GM18520 (cell line): ENCODE results near the gene RET.

Experiments used
- ATAC-seq: cut with Tn5 transposase; IDR thresholded peaks from one replicate; pipeline ENCODE4 v1.9.1; 2021; ENCODE audit not compliant: unreplicated experiment

RET gene

GRCh38 chr10:43044448-43044921 is 32.4 kb upstream of the RET start:
- no peak for ATAC-seq

GRCh38 chr10:43044961-43045621 is 31.8 kb upstream of the RET start:
- ATAC-seq = no peak

DNA sequence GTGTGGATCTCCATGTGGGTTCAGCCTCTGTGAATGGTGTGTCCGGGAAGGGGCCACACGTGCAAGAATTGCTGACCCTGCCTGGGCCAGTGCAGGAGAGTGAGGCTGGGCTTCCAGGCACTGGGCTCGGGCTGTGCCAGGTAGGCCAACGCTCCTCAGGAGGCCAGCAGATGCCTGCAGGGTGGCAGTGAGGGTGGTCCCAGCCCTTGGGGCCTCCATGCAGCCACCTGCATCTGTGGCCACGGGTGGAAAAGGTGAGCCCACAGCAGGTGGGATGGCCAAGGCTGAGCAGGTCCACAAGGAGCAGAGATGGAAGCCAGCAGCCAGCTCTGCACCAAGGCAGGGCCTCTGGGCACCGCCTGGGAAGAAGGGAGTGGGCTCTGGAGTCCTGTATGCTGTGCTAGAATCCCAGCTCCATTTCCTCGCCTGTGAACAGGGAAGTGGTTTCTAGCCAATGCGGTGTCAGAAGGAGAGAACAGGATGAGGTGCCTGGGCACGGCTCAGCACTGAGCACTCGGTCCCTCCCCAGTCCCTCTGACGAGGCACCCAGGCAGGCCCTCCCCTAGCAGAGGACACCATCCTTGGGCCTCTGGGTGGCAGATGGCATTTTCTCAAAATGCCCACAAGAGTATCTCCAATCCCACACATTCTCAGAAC is 31.1 kb upstream of the RET start:
- no peak for ATAC-seq

DNA sequence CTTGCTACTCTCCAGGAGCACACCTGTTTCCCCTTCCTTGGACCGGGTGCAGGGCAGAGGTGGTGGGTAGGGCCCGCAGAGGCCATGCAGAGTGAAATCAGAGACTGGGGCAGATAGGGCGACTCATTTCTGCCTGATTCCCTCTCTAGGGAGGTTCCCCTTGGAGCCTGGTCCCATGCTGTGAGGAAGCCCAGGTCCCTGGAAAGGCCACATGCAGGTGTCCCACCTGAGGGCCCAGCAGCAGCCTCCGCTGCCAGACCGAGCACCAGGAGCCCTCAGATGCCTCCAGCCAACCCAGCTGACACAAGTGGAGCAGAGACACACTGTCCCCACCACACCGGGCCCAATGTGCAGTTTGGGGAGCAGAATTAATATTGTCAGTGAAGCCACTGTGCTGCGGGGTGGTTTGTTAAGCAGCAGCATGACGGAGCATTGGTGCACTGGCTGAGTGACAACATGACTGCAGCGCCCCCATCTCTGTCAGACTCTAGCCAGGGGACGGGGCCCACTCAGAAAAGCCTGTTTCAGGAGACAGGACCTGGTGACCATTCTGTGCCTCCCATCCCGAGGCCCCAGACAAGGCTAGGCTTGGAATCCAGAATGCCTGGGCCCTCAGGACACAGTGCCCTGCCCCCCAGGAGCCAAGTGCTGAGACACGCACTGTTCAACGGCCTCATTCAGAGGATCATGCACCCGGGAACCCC is 30.4 kb upstream of the RET start:
- ATAC-seq = no peak

DNA sequence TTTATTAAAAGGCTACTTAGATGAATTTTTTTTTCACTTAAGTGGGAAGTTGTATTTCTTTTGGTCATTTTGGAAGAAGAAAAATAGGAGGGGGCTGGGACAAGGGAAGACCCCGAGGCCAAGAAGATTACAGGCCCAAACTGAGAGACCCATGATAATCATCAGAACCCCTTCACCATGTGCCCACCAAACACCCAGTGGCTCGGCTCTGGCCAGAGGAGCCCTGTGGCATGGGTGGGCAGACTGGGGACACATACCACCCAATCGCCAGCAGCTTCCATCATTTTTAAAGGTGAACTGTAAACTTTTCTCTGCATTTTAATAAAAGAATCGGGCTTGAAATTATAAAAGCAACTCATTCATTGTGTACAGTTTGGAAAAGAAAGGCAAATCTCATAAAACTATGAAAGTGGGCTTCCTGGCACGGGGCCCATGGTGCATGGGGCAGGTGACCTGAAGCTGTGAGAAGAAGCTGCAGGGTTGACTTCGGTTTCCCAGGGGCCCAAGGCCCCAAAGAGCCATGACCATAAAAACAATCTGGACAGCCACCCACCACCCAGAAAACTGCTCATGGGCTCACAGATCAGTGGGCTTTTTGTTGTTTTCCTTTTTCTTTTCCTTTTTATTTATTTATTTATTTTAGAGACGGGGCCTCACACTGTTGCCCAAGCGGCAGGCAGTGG is 29.4 kb upstream of the RET start:
- no peak for ATAC-seq

DNA sequence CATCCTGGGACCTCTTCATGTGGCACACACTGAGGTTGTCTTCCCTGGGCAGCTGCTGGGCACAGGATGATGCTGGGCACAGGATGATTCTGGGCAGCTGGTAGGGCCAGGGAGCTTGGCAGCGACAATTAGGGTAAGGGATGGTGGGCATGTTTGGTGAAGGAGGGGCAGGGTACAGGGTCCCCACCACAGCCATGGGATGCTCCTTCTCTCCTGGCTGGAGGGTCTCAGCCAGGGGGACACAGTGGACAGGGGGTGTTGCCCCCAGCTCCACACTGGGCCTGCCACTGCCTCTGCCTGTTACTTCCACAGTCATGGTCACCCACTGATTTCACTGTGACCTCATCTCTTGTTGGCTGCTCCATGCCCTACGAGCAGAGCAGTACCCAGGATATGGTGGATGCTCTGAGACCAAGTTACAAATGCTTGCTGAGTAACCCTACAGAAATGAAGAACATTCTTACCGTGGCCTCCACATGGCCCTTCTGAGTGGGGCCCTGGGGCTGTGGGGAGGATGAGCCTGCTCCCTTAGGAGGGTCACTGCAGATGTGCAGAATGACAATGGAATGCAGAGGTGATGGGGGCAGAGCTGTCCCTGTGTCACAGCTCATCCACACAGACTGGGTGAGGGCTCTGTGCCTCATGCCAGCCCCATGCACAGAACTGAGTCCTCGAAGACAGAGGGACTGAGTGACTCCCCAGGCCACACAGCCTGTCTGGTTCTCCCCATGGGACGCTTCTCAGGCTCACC is 28.4 kb upstream of the RET start:
- no peak for ATAC-seq

DNA sequence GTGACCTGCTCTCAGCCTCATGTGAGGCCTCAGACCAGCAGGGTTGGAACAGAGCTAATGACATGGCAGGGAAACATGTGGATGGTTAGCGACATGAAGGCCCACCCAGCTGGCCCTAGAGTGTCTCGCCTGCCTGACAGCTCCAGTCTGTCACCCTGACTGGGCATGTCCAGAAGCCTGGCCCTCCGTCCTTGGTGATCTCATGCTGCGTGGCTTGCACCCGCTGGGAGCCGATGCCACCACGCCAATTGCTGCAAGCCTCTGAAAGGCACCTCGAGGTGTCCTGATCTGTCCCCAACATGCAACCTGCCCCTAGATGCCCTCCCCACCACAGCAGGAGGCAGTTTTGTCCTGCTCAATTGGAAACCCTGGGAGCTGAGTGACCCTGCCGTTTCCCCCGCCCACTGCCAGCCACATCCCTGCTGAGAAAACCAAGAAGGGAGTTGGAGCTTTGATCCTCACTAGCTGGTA is 27.8 kb upstream of the RET start:
- no peak for ATAC-seq

DNA sequence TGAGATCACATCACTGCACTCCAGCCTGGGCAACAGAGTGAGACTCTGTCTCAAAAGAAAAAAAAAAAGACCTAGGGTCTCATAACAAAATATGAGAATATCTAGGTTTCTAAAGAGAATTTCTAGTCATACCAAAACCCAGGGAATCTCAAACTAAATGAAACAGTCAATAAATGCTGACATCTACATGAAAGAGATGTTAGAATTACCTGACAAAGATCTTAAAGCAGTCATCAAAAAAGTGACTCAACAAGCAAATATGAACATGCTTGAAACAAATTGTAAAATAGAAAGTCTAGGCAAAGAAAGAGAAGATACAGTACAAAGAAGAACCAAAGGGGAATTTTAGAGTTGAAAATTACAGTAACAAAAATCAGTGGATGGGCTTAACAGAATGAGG is 26.9 kb upstream of the RET start:
- ATAC-seq = no peak

DNA sequence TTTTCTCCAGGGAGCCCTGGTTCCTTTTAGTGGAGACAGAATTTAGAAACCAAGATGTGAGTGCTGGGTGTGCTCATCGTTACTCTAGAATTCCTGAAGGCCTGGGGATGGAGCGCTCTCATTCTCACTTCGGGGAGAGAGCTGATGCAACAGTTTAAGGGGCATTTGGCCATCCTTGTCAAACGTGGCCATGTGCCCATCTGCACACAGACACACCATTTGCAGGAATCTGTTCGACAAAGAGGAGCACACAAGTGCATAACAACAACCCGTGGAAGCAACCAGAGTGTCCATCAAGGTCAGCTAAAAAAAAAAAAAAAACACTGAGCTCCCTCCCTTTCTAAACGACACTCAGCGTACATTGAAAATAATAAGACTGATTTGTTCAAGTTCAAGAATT is 23.0 kb upstream of the RET start:
- ATAC-seq = no peak

DNA sequence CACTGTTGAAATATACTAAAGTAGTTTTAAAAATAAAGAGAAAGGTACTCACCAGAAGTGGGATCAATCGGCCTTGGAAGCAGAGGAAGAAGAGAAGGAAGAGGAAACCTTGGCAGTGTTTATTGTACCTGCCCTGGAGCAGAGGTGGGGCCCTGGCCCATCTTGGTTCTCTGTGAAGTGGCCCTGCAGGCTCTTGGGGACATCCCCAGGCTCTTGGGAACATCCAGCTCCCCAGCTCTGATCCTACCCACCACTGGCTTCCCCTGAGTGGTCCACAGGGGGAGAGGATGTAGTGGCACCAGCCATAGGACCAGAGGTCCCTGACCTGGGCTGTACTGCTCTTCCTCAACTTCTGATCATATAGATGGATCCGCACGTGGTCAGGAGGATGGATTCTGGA is 22.3 kb upstream of the RET start:
- ATAC-seq = no peak

- no peak for ATAC-seq
Observed at GRCh38 chr10:43055217-43055616, 21.7 kb upstream of the RET start.

- ATAC-seq = no peak
Observed at GRCh38 chr10:43055991-43056567, 20.8 kb upstream of the RET start.

DNA sequence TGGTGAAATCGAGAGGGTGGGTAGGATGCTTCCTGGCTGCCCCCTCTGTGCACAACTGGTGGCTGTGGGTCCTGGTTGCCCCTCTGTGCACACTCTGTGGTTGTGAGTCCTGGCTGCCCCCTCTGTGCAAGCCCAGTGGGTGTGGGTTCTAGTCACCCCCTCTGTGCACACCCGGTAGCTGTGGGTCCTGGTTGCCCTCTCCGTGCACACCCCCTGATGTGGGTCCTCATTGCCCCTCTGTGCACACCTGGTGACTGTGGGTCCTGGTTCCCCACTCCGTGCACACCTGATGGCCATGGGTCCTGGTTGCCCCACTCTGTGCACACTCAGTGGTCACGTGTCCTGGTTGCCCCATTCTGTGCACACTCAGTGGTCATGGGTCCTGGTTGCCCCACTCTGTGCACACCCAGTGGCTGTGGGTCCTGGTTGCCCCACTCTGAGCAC is 20.3 kb upstream of the RET start:
- no peak for ATAC-seq

DNA sequence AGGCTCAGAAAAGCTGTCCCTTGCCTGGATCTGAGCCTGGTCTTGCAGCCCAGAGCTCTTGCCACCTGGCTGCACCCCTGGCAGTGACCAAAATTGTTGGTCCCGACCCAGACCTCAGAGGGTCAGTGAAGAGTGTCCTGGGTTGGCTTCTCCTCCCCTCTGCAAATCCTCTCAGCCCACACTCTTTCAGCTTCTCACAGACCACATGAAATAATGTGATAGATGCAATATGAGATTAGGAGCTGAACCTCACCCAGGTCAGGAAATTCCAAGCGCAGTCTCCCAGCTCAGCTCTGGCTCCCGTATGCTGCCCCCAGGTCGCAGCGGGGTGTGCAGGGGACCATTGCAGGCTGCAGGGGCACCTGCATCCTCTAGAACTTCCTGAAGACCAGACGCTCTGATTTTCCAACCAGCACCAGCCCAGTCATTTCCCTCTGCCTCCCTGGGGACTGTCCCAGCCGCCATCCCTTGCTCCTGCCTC is 19.6 kb upstream of the RET start:
- ATAC-seq = no peak

GRCh38 chr10:43057831-43058340 is 19.0 kb upstream of the RET start:
- ATAC-seq = no peak

DNA sequence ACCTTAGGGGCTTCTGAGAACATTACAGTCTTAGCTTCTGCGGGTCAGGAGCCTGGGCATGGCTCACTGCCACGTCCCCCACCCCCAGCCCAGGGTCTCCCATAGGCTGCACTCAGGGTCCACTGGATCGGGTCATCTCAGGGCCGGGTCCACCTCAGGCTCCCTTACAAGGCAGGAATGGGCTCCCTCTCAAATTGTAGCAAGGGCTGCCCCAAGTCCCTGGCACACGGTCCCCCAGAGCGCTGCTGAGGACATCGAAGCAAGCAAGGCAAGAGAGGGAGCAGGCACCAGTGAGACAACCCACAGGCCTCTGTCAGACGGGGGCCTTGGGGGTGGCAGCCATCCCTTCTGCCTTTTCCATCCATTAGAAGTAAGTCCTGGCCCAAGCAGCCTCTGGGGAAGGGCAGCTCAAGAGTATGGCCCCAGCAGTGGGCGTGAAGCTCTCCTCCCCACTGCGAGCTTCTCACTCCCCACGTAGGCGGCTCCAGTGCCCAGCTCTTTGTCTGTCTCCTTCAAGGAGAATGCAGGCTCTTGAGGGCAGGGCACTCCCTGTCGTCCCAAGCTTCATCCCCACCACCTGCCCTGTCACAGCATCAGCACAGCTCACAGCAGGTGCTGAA is 18.0 kb upstream of the RET start:
- no peak for ATAC-seq

DNA sequence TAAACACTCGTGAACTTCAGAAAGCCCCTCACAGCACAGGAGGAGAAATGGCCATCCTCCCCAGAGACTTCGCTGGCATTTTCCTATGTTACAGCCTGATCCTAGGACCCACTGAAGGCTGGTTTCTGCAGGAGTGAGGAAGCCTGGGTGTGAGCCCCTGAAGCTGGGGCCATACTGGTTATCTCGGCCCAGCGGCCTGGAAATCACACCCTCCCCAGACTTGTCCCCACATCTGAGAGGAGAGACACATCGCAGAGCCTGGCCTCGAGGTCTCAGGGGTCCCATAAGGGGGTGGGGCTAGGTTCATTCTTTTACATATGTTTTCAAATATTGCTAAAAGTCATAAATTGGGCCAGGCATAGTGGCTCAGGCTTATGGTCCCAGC is 17.5 kb upstream of the RET start:
- ATAC-seq = no peak

GRCh38 chr10:43059828-43060227 is 17.0 kb upstream of the RET start:
- no peak for ATAC-seq

GRCh38 chr10:43060291-43060690 is 16.6 kb upstream of the RET start:
- ATAC-seq = no peak

- ATAC-seq = no peak
Observed at GRCh38 chr10:43061331-43061730, 15.5 kb upstream of the RET start.
